RKO (cell line): ENCODE measurements around the gene MYT1.

ENCODE experiments used
- DNase-seq: peaks from one replicate; pipeline ENCODE4 v3.0.0-alpha.2; 2016; ENCODE audit warnings: low spot score

The MYT1 gene

GRCh38 chr20:64139199-64140060, 24.8 kb upstream of the MYT1 start:
- DNase-seq, result no peak

- DNase-seq, result no peak
Observed at GRCh38 chr20:64140061-64140931, 24.0 kb upstream of the MYT1 start.

- DNase-seq, result no peak
Observed at GRCh38 chr20:64140956-64141355, 23.3 kb upstream of the MYT1 start.

- DNase-seq, result no peak
Observed at GRCh38 chr20:64142590-64142989, 21.7 kb upstream of the MYT1 start.

- DNase-seq, result no peak
Observed at GRCh38 chr20:64143018-64143801, 21.0 kb upstream of the MYT1 start.

- DNase-seq, result no peak
Observed at GRCh38 chr20:64144144-64144912, 19.9 kb upstream of the MYT1 start.

- no peak for DNase-seq
Observed at GRCh38 chr20:64145458-64146300, 18.6 kb upstream of the MYT1 start.

- no peak for DNase-seq
Observed at GRCh38 chr20:64146301-64146935, 17.8 kb upstream of the MYT1 start.

GRCh38 chr20:64146936-64147477, 17.2 kb upstream of the MYT1 start:
- no peak for DNase-seq

- no peak for DNase-seq
Observed at GRCh38 chr20:64148581-64148980, 15.7 kb upstream of the MYT1 start.

GRCh38 chr20:64149141-64149540, 15.1 kb upstream of the MYT1 start:
- DNase-seq, result no peak

- no peak for DNase-seq
Observed at GRCh38 chr20:64149809-64150560, 14.3 kb upstream of the MYT1 start.

- DNase-seq, result no peak
Observed at GRCh38 chr20:64150756-64151632, 13.3 kb upstream of the MYT1 start.

- DNase-seq, result peak; percentile 67
Observed at GRCh38 chr20:64151633-64152530, 12.4 kb upstream of the MYT1 start.

GRCh38 chr20:64152906-64153305, 11.3 kb upstream of the MYT1 start:
- DNase-seq, result no peak

GRCh38 chr20:64153410-64153809, 10.8 kb upstream of the MYT1 start:
- no peak for DNase-seq
